OCI-LY7 (cell line): ENCODE data around the gene SMIM11. TPM values are rescaled to one million over a fixed set of nuclear protein-coding genes. Genes with fewer than 3 reads are reported as not detected.
"Not testable (repeated sequence)": the region's sequence is repeated elsewhere in the genome, so short reads cannot be mapped to it uniquely, and the experiment has no call there.

ENCODE experiments used
- BruUV-seq: library from RNA; stranded (reverse); fragments of 400-500 nt; replicated peaks from 2 replicates; lab custom pipeline; 2021; lab: Mats Ljungman, UMichigan
- CTCF ChIA-PET: fragments of 300-600 bp; sonication (Branson Sonifier 250); formaldehyde crosslinking; loops from one replicate; lab custom pipeline; 2022; ENCODE audit warnings: antibody characterized with exemption; ENCODE audit not compliant: unreplicated experiment; lab: Charles Lee
- POLR2A ChIA-PET: fragments of 300-600 bp; sonication (Branson Sonifier 250); formaldehyde crosslinking; loops from one replicate; lab custom pipeline; 2022; ENCODE audit warnings: antibody characterized with exemption; lab: Charles Lee
- DNase-seq: peaks from one replicate; pipeline ENCODE4 v3.0.0-alpha.2; 2015; ENCODE audit warnings: low spot score
- H2AFZ ChIP-seq: fragments of 200-600 bp; sonication (generic), shearing (Covaris generic); 2 replicates; pipeline ENCODE4 v1.6.1; 2014; ENCODE audit warnings: mild to moderate bottlenecking, antibody characterized with exemption, low read length, moderate library complexity
- H3K27ac ChIP-seq: fragments of 200-600 bp; sonication (generic); 2 replicates; pipeline ENCODE4 v1.5.1; 2014; ENCODE audit warnings: mixed run types, low read depth, mild to moderate bottlenecking, moderate library complexity, low read length, inconsistent platforms; ENCODE audit not compliant: poor library complexity, severe bottlenecking
- H3K36me3 ChIP-seq: fragments of 200-600 bp; sonication (generic); 2 replicates; pipeline ENCODE4 v1.6.1; 2014; ENCODE audit warnings: mild to moderate bottlenecking, antibody characterized with exemption, low read length, moderate library complexity, mixed read lengths; ENCODE audit not compliant: insufficient read depth
- H3K4me1 ChIP-seq: fragments of 200-600 bp; sonication (generic); 2 replicates; pipeline ENCODE4 v1.5.1; 2014; ENCODE audit warnings: mild to moderate bottlenecking, low read length; ENCODE audit not compliant: insufficient read depth, poor library complexity, severe bottlenecking
- H3K4me2 ChIP-seq: fragments of 200-600 bp; sonication (generic); 2 replicates; pipeline ENCODE4 v1.6.1; 2014; ENCODE audit warnings: mild to moderate bottlenecking, low read length
- H3K4me3 ChIP-seq: fragments of 200-600 bp; sonication (generic); 2 replicates; pipeline ENCODE4 v1.5.1; 2014; ENCODE audit warnings: mild to moderate bottlenecking, low read depth, low read length; ENCODE audit not compliant: poor library complexity, severe bottlenecking
- H3K79me2 ChIP-seq: fragments of 200-600 bp; sonication (generic); 2 replicates; pipeline ENCODE4 v1.6.1; 2016; ENCODE audit warnings: low read depth, mild to moderate bottlenecking, low read length, moderate library complexity, mixed read lengths; ENCODE audit not compliant: insufficient read depth
- H3K9me2 ChIP-seq: fragments of 200-600 bp; sonication (generic); 2 replicates; pipeline ENCODE4 v1.6.1; 2016; ENCODE audit warnings: mild to moderate bottlenecking, low read length, mixed read lengths; ENCODE audit not compliant: insufficient read depth
- H3K9me3 ChIP-seq: fragments of 200-600 bp; sonication (generic); 2 replicates; pipeline ENCODE4 v1.6.1; 2014; ENCODE audit warnings: mild to moderate bottlenecking, mixed run types, low read length, mixed read lengths
- H4K20me1 ChIP-seq: fragments of 200-600 bp; sonication (generic); 2 replicates; pipeline ENCODE4 v1.6.1; 2014; ENCODE audit warnings: mild to moderate bottlenecking, antibody characterized with exemption, low read length, moderate library complexity, mixed read lengths; ENCODE audit not compliant: insufficient read depth
- intact Hi-C: fragments of 100-400 bp; cut with micrococcal nuclease; formaldehyde crosslinking; loops from one replicate; pipeline ENCODE4 v1.10.0; 2022; ENCODE audit not compliant: unreplicated experiment
- total RNA-seq, 2 experiments: library from RNA; depleted of rRNA in 1 of 2; stranded (reverse); fragments of >200 nt in 1 of 2; shearing (Covaris generic) in 1 of 2; gene quantifications; 2 replicates each; pipeline ENCODE4 v1.2.3, GENCODE V29; 2014 to 2022

SMIM11 gene
- total RNA-seq, 2 experiments from 2014 or later: 3.8 to 6.1 TPM

- POLR2A ChIA-PET, DNase-seq, H3K79me2 ChIP-seq, H3K9me3 ChIP-seq, H3K27ac ChIP-seq, CTCF ChIA-PET, H3K4me3 ChIP-seq, H3K4me1 ChIP-seq, BruUV-seq, intact Hi-C loops, H3K9me2 ChIP-seq, H4K20me1 ChIP-seq, H2AFZ ChIP-seq, H3K36me3 ChIP-seq, H3K4me2 ChIP-seq: not testable (repeated sequence)
Measured at GRCh38 chr21:34383724-34384415, 8.6 kb downstream of the SMIM11 start.

DNA sequence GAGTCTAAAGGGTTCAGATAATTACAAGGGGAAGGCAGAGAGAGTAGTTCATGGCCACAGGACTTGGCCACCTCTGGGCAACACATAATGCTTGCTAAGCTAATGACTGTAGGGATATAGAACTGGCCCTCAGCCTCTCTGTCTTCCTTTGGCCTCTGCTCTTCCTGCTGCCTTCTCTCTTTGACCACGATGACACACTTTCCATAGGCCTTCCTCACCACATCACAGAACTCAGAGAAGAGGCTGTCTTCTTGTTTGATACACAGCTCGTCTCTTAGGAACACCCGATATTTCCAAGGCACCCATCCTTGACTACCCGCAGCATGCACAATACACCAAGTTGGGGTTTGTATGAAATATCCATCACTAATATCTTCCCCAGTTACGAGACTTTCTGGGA is 25.2 kb downstream of the SMIM11 start:
- H3K4me3 ChIP-seq, H4K20me1 ChIP-seq, CTCF ChIA-PET, H3K9me2 ChIP-seq, H3K27ac ChIP-seq, H3K36me3 ChIP-seq, BruUV-seq, H2AFZ ChIP-seq, H3K79me2 ChIP-seq, DNase-seq, H3K4me2 ChIP-seq, H3K4me1 ChIP-seq, H3K9me3 ChIP-seq, intact Hi-C loops, POLR2A ChIA-PET: not testable (repeated sequence)

- POLR2A ChIA-PET, BruUV-seq: not testable (repeated sequence)
Measured at GRCh38 chr21:34404742-34405141, 29.4 kb downstream of the SMIM11 start.

DNA sequence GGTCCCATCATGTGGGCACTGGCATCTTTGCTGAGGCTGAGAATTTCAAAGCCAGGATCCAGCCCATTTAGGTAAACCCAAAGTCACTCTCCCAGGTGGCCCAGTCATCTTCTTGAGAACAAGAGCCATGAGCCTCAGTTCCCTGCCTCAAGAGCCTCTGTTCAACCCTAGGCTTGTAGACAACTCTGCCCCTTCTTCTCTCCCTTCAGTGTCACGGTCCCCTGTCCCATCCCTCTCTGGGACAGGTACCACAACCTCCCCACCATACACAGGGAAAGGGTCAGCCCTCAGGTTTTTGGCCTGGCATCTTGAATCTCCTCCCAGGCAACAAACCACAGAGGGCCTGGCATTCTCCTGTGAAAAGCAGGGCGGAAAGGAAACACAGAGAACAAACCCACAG is 30.4 kb downstream of the SMIM11 start:
- H3K27ac ChIP-seq, H3K79me2 ChIP-seq, CTCF ChIA-PET, H3K4me1 ChIP-seq, H3K4me3 ChIP-seq, POLR2A ChIA-PET, H4K20me1 ChIP-seq, H3K9me3 ChIP-seq, H3K4me2 ChIP-seq, H3K36me3 ChIP-seq, BruUV-seq, intact Hi-C loops, H2AFZ ChIP-seq, DNase-seq, H3K9me2 ChIP-seq: not testable (repeated sequence)

More at GRCh38 chr21:34404742-34405141, 29.4 kb downstream of the SMIM11 start:
- H3K27ac ChIP-seq, DNase-seq, H2AFZ ChIP-seq, H3K36me3 ChIP-seq, H3K9me2 ChIP-seq, H4K20me1 ChIP-seq, H3K79me2 ChIP-seq, intact Hi-C loops, H3K4me3 ChIP-seq, H3K9me3 ChIP-seq, H3K4me1 ChIP-seq, H3K4me2 ChIP-seq, CTCF ChIA-PET: not testable (repeated sequence)

DNA sequence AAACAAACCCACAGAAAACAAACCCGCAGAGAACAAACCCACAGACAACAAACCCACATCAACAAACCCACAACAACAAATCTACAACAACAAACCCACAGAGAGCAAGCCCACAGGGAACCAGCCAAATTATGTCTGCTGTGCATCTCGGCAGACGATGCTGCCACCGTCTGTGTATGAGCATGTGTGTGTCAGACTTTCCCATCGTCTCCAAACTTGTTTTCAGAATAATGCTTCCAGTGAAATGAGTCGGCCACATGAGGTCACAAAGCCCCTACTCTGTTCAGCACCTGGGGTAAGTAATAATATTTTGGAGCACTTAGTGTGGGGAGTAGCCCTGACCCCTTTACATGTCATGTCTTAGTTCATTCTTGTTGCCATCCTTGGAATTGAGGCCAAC is 30.8 kb downstream of the SMIM11 start:
- H3K9me3 ChIP-seq, H3K9me2 ChIP-seq, BruUV-seq, CTCF ChIA-PET, H3K27ac ChIP-seq, H3K79me2 ChIP-seq, H4K20me1 ChIP-seq, H3K4me3 ChIP-seq, intact Hi-C loops, H3K36me3 ChIP-seq, H3K4me2 ChIP-seq, H3K4me1 ChIP-seq, DNase-seq, H2AFZ ChIP-seq, POLR2A ChIA-PET: not testable (repeated sequence)

DNA sequence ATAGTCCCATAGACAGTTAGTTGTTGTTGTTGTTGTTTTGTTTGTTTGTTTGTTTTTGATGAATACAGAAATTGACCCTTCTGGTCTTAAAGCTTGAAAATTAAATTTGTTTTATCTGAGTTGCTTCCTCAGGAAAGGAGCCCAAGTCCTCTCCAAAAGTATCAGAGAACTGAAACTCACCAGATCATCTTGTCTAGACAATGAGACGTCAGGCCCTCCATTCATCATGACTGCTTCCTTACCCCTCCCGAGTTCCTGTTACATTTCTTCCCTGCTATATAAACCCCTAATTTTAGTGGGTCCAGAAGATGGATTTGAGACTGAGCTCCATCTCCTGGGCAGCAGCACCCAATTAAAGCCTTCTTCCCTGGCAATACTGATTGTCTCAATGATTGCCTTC is 31.4 kb downstream of the SMIM11 start:
- H3K27ac ChIP-seq, CTCF ChIA-PET, DNase-seq, BruUV-seq, H2AFZ ChIP-seq, H3K9me2 ChIP-seq, H3K79me2 ChIP-seq, POLR2A ChIA-PET, H3K4me3 ChIP-seq, H3K9me3 ChIP-seq, H4K20me1 ChIP-seq, intact Hi-C loops, H3K4me1 ChIP-seq, H3K4me2 ChIP-seq, H3K36me3 ChIP-seq: not testable (repeated sequence)
